ENCODE data around the gene TAF11L13.
"Not testable (repeated sequence)": the region's sequence is repeated elsewhere in the genome, so short reads cannot be mapped to it uniquely, and the experiment has no call there.

TAF11L13 gene

DNA sequence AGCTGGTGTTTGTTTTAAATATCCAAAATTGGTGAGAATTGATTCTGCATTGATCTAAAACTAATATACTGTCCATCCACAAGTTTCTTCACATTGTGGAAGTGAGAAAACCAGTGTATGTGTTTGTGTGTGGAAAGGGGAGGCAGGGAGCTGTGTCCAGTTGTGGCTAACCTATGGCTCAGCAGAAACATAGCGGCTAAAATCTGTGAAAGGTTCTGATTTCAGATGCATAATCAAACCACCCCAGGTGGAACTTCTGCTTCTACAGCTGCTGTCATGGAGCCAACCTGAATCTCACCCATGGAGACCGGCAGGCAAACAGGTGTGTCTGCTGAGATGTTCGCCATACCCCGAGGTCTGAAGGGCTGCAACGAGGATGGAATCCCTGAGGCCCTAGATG is 2.3 kb downstream of the TAF11L13 start, which contains the start of gene TAF11L14:
TAF11L14 (plus strand) TSS at position 301 of the 400 bp plus-strand sequence.
- no peaks in the 10 kb centered on the region for H3F3A ChIP-seq (ENCODE audit: low read depth)
- no peaks in the 10 kb centered on the region; the same call in 1 of the 2 replicates for H3K9me3 ChIP-seq (ENCODE audit: insufficient read depth, low read depth, low read length)
- no peaks in the 10 kb centered on the region for H3K9me2 ChIP-seq (replicated peaks; ENCODE audit: low read depth, low read length)
- no peaks in the 10 kb centered on the region for H3K4me1 ChIP-seq (ENCODE audit: insufficient read depth, low read length, poor library complexity, severe bottlenecking)
- H3K79me2 ChIP-seq (ENCODE audit: insufficient read depth, low read length) = no peaks in the 10 kb centered on the region
- no peak for TF ChIP-seq EZH2phosphoT487 (IDR thresholded peaks at IDR 0.05; ENCODE audit: borderline replicate concordance)
- TF ChIP-seq, protein P1, sequence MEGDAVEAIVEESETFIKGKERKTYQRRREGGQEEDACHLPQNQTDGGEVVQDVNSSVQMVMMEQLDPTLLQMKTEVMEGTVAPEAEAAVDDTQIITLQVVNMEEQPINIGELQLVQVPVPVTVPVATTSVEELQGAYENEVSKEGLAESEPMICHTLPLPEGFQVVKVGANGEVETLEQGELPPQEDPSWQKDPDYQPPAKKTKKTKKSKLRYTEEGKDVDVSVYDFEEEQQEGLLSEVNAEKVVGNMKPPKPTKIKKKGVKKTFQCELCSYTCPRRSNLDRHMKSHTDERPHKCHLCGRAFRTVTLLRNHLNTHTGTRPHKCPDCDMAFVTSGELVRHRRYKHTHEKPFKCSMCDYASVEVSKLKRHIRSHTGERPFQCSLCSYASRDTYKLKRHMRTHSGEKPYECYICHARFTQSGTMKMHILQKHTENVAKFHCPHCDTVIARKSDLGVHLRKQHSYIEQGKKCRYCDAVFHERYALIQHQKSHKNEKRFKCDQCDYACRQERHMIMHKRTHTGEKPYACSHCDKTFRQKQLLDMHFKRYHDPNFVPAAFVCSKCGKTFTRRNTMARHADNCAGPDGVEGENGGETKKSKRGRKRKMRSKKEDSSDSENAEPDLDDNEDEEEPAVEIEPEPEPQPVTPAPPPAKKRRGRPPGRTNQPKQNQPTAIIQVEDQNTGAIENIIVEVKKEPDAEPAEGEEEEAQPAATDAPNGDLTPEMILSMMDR (conservative IDR thresholded peaks at IDR 0.05; ENCODE audit: low read length) = no peak
- no peaks in the 10 kb centered on the region for H4K20me1 ChIP-seq (ENCODE audit: insufficient read depth, low read length, poor library complexity, severe bottlenecking)
- H3K9ac ChIP-seq (ENCODE audit: low read depth, low read length, poor library complexity, severe bottlenecking) = no peak within 1 kb of the TSS
- no peaks in the 10 kb centered on the region for H3K36me3 ChIP-seq (ENCODE audit: insufficient read depth, low read length)
- H3K4me2 ChIP-seq (ENCODE audit: low read depth, low read length, poor library complexity, severe bottlenecking) = no peak within 1 kb of the TSS
- no peaks in the 10 kb centered on the region for H3K27me3 ChIP-seq (ENCODE audit: insufficient read depth, low read length, poor library complexity, severe bottlenecking)
- H2AFZ ChIP-seq (ENCODE audit: low read length) = no peak within 1 kb of the TSS
- no peak within 1 kb of the TSS for H3K4me3 ChIP-seq (ENCODE audit: low read length, poor library complexity, severe bottlenecking)

- H4K20me1 ChIP-seq (ENCODE audit: insufficient read depth, low read length, poor library complexity, severe bottlenecking); H3K9me3 ChIP-seq (ENCODE audit: insufficient read depth, low read depth, low read length); H3K4me3 ChIP-seq (ENCODE audit: low read length, poor library complexity, severe bottlenecking); H3K27me3 ChIP-seq (ENCODE audit: insufficient read depth, low read length, poor library complexity, severe bottlenecking); H3K9me2 ChIP-seq (replicated peaks; ENCODE audit: low read depth, low read length); H3K36me3 ChIP-seq (ENCODE audit: insufficient read depth, low read length); H3K9ac ChIP-seq (ENCODE audit: low read depth, low read length, poor library complexity, severe bottlenecking); H3F3A ChIP-seq (ENCODE audit: low read depth); H3K4me1 ChIP-seq (ENCODE audit: insufficient read depth, low read length, poor library complexity, severe bottlenecking); H3K4me2 ChIP-seq (ENCODE audit: low read depth, low read length, poor library complexity, severe bottlenecking); H2AFZ ChIP-seq (ENCODE audit: low read length); H3K79me2 ChIP-seq (ENCODE audit: insufficient read depth, low read length): not testable (repeated sequence)
Measured at GRCh38 chr5:17649232-17649631, 17.3 kb downstream of the TAF11L13 start.

DNA sequence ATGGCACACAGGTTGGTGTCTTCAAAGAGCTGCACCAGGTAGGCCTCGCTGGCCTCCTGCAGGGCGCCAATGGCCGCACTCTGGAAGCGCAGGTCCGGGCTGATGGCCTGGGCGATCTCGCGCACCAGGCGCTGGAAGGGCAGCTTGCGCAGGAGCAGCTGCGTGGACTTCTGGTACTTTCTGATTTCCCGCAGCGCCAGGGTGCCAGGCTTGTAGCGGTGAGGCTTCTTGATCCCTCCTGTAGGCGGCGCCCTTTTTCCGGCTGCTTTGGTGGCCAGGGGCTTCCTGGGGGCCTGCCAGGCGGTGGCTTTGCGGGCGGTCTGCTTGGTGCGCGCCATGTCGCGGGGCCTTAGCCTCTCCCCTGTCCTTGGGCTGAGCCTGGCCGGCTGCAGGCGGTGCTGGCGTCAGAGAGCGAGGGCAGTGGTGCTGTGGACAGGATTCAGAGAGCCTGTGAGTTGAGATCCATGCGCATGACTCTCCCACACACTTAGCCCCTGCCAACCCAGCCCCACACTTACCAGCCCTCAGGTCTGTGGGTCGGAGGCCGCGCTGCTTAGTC is 23.4 kb downstream of the TAF11L13 start:
- H3K4me2 ChIP-seq (ENCODE audit: low read depth, low read length, poor library complexity, severe bottlenecking); H3K4me3 ChIP-seq (ENCODE audit: low read length, poor library complexity, severe bottlenecking); H3K79me2 ChIP-seq (ENCODE audit: insufficient read depth, low read length); H3K9me3 ChIP-seq (ENCODE audit: insufficient read depth, low read depth, low read length); H3F3A ChIP-seq (ENCODE audit: low read depth); H3K27me3 ChIP-seq (ENCODE audit: insufficient read depth, low read length, poor library complexity, severe bottlenecking); H3K9ac ChIP-seq (ENCODE audit: low read depth, low read length, poor library complexity, severe bottlenecking); H4K20me1 ChIP-seq (ENCODE audit: insufficient read depth, low read length, poor library complexity, severe bottlenecking); H3K36me3 ChIP-seq (ENCODE audit: insufficient read depth, low read length); H3K9me2 ChIP-seq (replicated peaks; ENCODE audit: low read depth, low read length); H2AFZ ChIP-seq (ENCODE audit: low read length); H3K4me1 ChIP-seq (ENCODE audit: insufficient read depth, low read length, poor library complexity, severe bottlenecking): not testable (repeated sequence)

GRCh38 chr5:17655921-17656320 is 24.0 kb downstream of the TAF11L13 start:
- no peaks in the 10 kb centered on the region for H3K36me3 ChIP-seq (ENCODE audit: insufficient read depth, low read length)
- H3K4me3 ChIP-seq (ENCODE audit: low read length, poor library complexity, severe bottlenecking) = no peak overlapping the region
- no peaks in the 10 kb centered on the region for H3K4me1 ChIP-seq (ENCODE audit: insufficient read depth, low read length, poor library complexity, severe bottlenecking)
- no peaks in the 10 kb centered on the region for H3F3A ChIP-seq (ENCODE audit: low read depth)
- no peak for TF ChIP-seq EZH2phosphoT487 (IDR thresholded peaks at IDR 0.05; ENCODE audit: borderline replicate concordance)
- TF ChIP-seq, protein P1 (conservative IDR thresholded peaks at IDR 0.05; ENCODE audit: low read length) = no peak
- no peak overlapping the region for H2AFZ ChIP-seq (ENCODE audit: low read length)
- no peaks in the 10 kb centered on the region for H3K79me2 ChIP-seq (ENCODE audit: insufficient read depth, low read length)
- no peaks in the 10 kb centered on the region for H3K27me3 ChIP-seq (ENCODE audit: insufficient read depth, low read length, poor library complexity, severe bottlenecking)
- H4K20me1 ChIP-seq (ENCODE audit: insufficient read depth, low read length, poor library complexity, severe bottlenecking) = no peaks in the 10 kb centered on the region
- no peaks in the 10 kb centered on the region for H3K9me3 ChIP-seq (ENCODE audit: insufficient read depth, low read depth, low read length)
- no peaks in the 10 kb centered on the region for H3K9me2 ChIP-seq (replicated peaks; ENCODE audit: low read depth, low read length)
- no peak overlapping the region for H3K9ac ChIP-seq (ENCODE audit: low read depth, low read length, poor library complexity, severe bottlenecking)
- H3K4me2 ChIP-seq (ENCODE audit: low read depth, low read length, poor library complexity, severe bottlenecking) = no peak overlapping the region
